Measurements from ENCODE around the gene NAA35.

Gene NAA35

DNA sequence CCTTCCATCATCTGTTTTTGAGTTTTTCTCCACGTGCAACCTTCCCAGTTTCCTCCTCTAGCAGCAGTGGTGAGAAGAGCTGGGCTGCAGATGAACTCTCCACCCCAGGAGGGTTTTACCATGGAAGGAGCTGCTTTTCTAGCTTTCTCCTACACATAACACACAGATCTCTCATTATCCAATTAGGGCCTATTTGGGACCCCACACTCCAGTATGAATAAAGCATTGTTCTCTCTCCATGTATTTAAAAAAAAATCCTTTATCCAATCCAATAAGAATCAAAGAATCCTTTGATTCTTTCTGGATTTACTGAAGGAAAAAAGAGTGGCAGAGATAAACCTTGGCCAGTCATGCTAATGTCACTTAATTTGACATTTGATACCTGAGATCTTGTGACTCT is 31.6 kb upstream of the NAA35 start:
- TF ChIP-seq TAF1 (IDR thresholded peaks at IDR 0.05; ENCODE audit: borderline replicate concordance, insufficient read depth, low read length) (no peak), FOXP2 (optimal IDR thresholded peaks at IDR 0.05; ENCODE audit: borderline replicate concordance, extremely low read depth, extremely low read length, insufficient read depth) (no peak), SIN3A (IDR thresholded peaks at IDR 0.05; ENCODE audit: borderline replicate concordance, insufficient read depth, low read length) (no peak), REST (IDR thresholded peaks at IDR 0.05; ENCODE audit: insufficient read depth in 1 of 2, low read depth in 2 of 2, low read length in 2 of 2) (no peak), POLR2AphosphoS5 (IDR thresholded peaks at IDR 0.05; ENCODE audit: low read depth, low read length) (no peak)

DNA sequence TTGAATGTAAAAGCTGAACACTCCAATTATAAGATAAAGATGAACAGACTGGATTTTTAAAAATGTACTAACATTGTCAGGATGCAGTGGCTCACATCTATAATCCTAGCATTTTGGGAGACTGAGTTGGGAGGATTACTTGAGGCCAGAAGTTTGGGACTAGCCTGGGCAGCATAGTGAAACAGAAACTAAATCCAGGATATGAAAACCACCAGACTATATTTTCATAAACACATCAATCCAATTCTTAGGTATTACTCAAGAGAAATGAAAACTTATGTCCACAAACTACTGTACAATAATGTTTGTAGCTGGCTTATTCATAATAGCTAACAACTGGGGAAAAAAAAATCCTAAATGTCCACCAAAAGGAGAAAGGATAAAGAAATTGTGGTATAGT is 26.8 kb upstream of the NAA35 start:
- TF ChIP-seq FOXP2 (optimal IDR thresholded peaks at IDR 0.05; ENCODE audit: borderline replicate concordance, extremely low read depth, extremely low read length, insufficient read depth) (no peak), SIN3A (IDR thresholded peaks at IDR 0.05; ENCODE audit: borderline replicate concordance, insufficient read depth, low read length) (no peak), POLR2AphosphoS5 (IDR thresholded peaks at IDR 0.05; ENCODE audit: low read depth, low read length) (no peak), TAF1 (IDR thresholded peaks at IDR 0.05; ENCODE audit: borderline replicate concordance, insufficient read depth, low read length) (no peak), REST (IDR thresholded peaks at IDR 0.05; ENCODE audit: insufficient read depth in 1 of 2, low read depth in 2 of 2, low read length in 2 of 2) (no peak)

DNA sequence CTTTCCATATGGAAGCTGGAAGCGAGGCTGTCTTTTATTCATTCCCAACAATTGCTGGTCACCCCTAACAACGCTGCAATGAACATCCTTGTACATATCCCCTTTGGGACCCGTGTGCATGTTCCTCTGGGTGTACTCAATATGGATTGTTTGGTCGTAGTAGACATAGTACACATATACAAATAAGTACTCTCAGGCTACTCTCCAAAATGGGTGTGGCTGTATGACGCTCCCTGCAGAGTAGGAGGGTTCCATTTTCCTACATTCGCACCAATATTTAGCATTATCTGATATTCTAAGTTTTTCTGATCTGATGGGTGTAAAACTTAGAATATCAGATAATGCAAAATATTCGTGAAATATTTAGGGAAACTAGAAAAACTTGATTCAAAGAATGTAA is 23.2 kb upstream of the NAA35 start:
- no peak for TF ChIP-seq REST (IDR thresholded peaks at IDR 0.05; ENCODE audit: insufficient read depth in 1 of 2, low read depth in 2 of 2, low read length in 2 of 2)

GRCh38 chr9:85925493-85925892 is 15.5 kb upstream of the NAA35 start:
- TF ChIP-seq REST (IDR thresholded peaks at IDR 0.05; ENCODE audit: insufficient read depth in 1 of 2, low read depth in 2 of 2, low read length in 2 of 2) (no peak), FOXP2 (optimal IDR thresholded peaks at IDR 0.05; ENCODE audit: borderline replicate concordance, extremely low read depth, extremely low read length, insufficient read depth) (no peak)

DNA sequence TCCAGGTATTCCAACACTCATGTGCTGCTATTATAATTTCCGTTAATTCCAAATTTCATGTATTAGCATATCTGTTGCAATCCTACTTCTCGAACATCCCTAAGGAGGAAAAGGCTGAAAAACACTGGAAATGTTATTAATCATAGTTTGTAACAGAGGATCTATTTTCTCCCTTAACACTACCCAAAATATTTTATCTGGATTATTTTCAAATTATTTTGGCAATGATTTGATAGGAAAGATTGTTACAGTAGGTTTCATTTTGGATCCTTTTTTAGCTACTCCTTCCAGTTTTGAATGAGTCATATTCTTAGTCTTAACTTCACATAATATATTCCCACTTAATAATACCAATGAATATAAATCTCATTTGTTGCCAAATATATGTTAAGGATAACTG is 13.9 kb upstream of the NAA35 start:
- TF ChIP-seq FOXP2 (optimal IDR thresholded peaks at IDR 0.05; ENCODE audit: borderline replicate concordance, extremely low read depth, extremely low read length, insufficient read depth) = no peak
- TF ChIP-seq TAF1 (IDR thresholded peaks at IDR 0.05; ENCODE audit: borderline replicate concordance, insufficient read depth, low read length) = no peak
- no peak for TF ChIP-seq REST (IDR thresholded peaks at IDR 0.05; ENCODE audit: insufficient read depth in 1 of 2, low read depth in 2 of 2, low read length in 2 of 2)
- no peak for TF ChIP-seq SIN3A (IDR thresholded peaks at IDR 0.05; ENCODE audit: borderline replicate concordance, insufficient read depth, low read length)
- TF ChIP-seq POLR2AphosphoS5 (IDR thresholded peaks at IDR 0.05; ENCODE audit: low read depth, low read length) = no peak
